Stimulated activated CD8-positive, alpha-beta memory T cell treated with anti-CD3 and anti-CD28 coated beads, Interleukin-4, amount 100 ng/mL, for 1 hour (primary cell): ENCODE measurements around the gene UNC80.
A peak's percentile ranks its signal among the peaks of the same experiment; 100 is the strongest.

ENCODE experiments used
- DNase-seq, 2 donors: peaks; one replicate each; pipeline ENCODE4 v3.0.0-alpha.2; 2020; ENCODE audit warnings: low read depth in 2 of 2, low spot score in 1 of 2

Gene UNC80

GRCh38 chr2:209969692-209970091, 198.1 kb downstream of the UNC80 start:
- no peak for DNase-seq

- DNase-seq: no peak
Observed at GRCh38 chr2:209970271-209970670, 198.6 kb downstream of the UNC80 start.

GRCh38 chr2:209970711-209971110, 199.1 kb downstream of the UNC80 start:
- no peak for DNase-seq

GRCh38 chr2:209973328-209973727, 201.7 kb downstream of the UNC80 start:
- no peak for DNase-seq

- DNase-seq: no peak
Observed at GRCh38 chr2:209974576-209974975, 202.9 kb downstream of the UNC80 start.

GRCh38 chr2:209976698-209977385, 205.2 kb downstream of the UNC80 start:
- no peak for DNase-seq

- no peak for DNase-seq
Observed at GRCh38 chr2:209977386-209978239, 206.0 kb downstream of the UNC80 start.

GRCh38 chr2:209984291-209984690, 212.7 kb downstream of the UNC80 start:
- no peak for DNase-seq

GRCh38 chr2:209985874-209986273, 214.2 kb downstream of the UNC80 start:
- DNase-seq: no peak

GRCh38 chr2:209986415-209986814, 214.8 kb downstream of the UNC80 start:
- DNase-seq: no peak

- DNase-seq: no peak
Observed at GRCh38 chr2:209988010-209988409, 216.4 kb downstream of the UNC80 start.

GRCh38 chr2:209990838-209991237, 219.2 kb downstream of the UNC80 start:
- DNase-seq: no peak

GRCh38 chr2:209993968-209994367, 222.3 kb downstream of the UNC80 start:
- DNase-seq: no peak

GRCh38 chr2:209998596-209998995, 227.0 kb downstream of the UNC80 start:
- no peak for DNase-seq

GRCh38 chr2:210000464-210001324, 229.1 kb downstream of the UNC80 start:
- DNase-seq: no peak

GRCh38 chr2:210002158-210003157, 230.8 kb downstream of the UNC80 start, which contains the start of gene RPE:
Gene RPE, plus strand, starts transcription at chr2:210002638. Its CDS starts 24 bp downstream, at chr2:210002662.
- DNase-seq: peak; percentile 96 to 98

- no peak for DNase-seq
Observed at GRCh38 chr2:210003359-210003758, 231.7 kb downstream of the UNC80 start.

- DNase-seq: no peak
Observed at GRCh38 chr2:210004881-210005280, 233.2 kb downstream of the UNC80 start.

GRCh38 chr2:210007895-210008294, 236.3 kb downstream of the UNC80 start:
- DNase-seq: no peak

- no peak for DNase-seq
Observed at GRCh38 chr2:210009126-210009525, 237.5 kb downstream of the UNC80 start.
